ENCODE data around the gene EPHB1.

- TF ChIP-seq EZH2phosphoT487 (IDR thresholded peaks at IDR 0.05; ENCODE audit: insufficient read depth, low read depth) (no peak), EZH2 (IDR thresholded peaks at IDR 0.05; ENCODE audit: insufficient read depth, poor library complexity, severe bottlenecking) (no peak)
Observed at GRCh38 chr3:134887536-134887935, 92.5 kb downstream of the EPHB1 start.
